Left ventricle myocardium inferior (tissue), 1 donor: ENCODE data around the gene NXF1. TPM values are rescaled to one million over a fixed set of nuclear protein-coding genes. Genes with fewer than 3 reads are reported as not detected.

Source experiments
- DNase-seq: peaks from one replicate; pipeline ENCODE4 v3.0.0-alpha.2; 2020
- H3K27ac ChIP-seq: fragments of 200-600 bp; replicated peaks from 2 replicates; pipeline ENCODE4 v1.8.0; 2021
- H3K27me3 ChIP-seq: fragments of 200-600 bp; 2 replicates; pipeline ENCODE4 v1.8.0; 2021; ENCODE audit warnings: low read depth
- H3K36me3 ChIP-seq: fragments of 200-600 bp; 2 replicates; pipeline ENCODE4 v1.8.0; 2021
- H3K4me1 ChIP-seq: fragments of 200-600 bp; 2 replicates; pipeline ENCODE4 v1.8.0; 2021
- H3K4me3 ChIP-seq: fragments of 200-600 bp; 2 replicates; pipeline ENCODE4 v1.8.0; 2021; ENCODE audit warnings: mild to moderate bottlenecking, moderate library complexity
- H3K9me3 ChIP-seq: fragments of 200-600 bp; replicated peaks from 2 replicates; pipeline ENCODE4 v1.8.0; 2021
- intact Hi-C: fragments of 100-400 bp; cut with micrococcal nuclease; formaldehyde crosslinking; loops from one replicate; pipeline ENCODE4 v1.11.0; 2022
- long read RNA-seq: library from polyadenylated mRNA; unstranded; transcript quantifications from one replicate; pipeline ENCODE4 v2.0.0, GENCODE V29; 2021
- total RNA-seq: library from RNA; stranded (reverse); fragmentation: NEBNext Ultra II Directional; extraction: Animal tissue kit (Norgen Biotek cat#: 25700); gene quantifications from one replicate; pipeline ENCODE4 v1.2.1, GENCODE V29; 2021
- TF ChIP-seq, protein P1 (sequence below): fragments of 200-600 bp; IDR thresholded peaks from 2 replicates; pipeline ENCODE4 v1.8.0; 2021; ENCODE audit warnings: antibody characterized with exemption, mild to moderate bottlenecking, borderline replicate concordance
- donor health status: DM: no; HTN: yes; CAD: no; lungs with severe emphysema.

The NXF1 gene
- total RNA-seq, result 43.2 TPM
- long read RNA-seq, full-length matches to known transcripts, result 24 of 41 reads
- long read RNA-seq, partial matches to known transcripts, result 12 of 41 reads
- long read RNA-seq, other reads (novel, unspliced or antisense), result 5 of 41 reads

GRCh38 chr11:62805076-62805892, at the start of gene NXF1:
TSS of gene NXF1 (minus strand) at chr11:62805440. CDS start at chr11:62805356, 84 bp downstream.
- peak within 1 kb of the TSS; percentile 83 for H3K4me3 ChIP-seq
- H3K9me3 ChIP-seq, result no peaks in the 10 kb centered on the region
- no peaks in the 10 kb centered on the region for H3K27me3 ChIP-seq
- H3K4me1 ChIP-seq, result peaks cover 42% of the 10 kb centered on the region
- peaks cover 40% of the 10 kb centered on the region for H3K36me3 ChIP-seq
- intact Hi-C loops, result no loop called here
- peak within 1 kb of the TSS; percentile 91 for H3K27ac ChIP-seq
- peak; percentile 95 for DNase-seq
- TF ChIP-seq, protein P1, sequence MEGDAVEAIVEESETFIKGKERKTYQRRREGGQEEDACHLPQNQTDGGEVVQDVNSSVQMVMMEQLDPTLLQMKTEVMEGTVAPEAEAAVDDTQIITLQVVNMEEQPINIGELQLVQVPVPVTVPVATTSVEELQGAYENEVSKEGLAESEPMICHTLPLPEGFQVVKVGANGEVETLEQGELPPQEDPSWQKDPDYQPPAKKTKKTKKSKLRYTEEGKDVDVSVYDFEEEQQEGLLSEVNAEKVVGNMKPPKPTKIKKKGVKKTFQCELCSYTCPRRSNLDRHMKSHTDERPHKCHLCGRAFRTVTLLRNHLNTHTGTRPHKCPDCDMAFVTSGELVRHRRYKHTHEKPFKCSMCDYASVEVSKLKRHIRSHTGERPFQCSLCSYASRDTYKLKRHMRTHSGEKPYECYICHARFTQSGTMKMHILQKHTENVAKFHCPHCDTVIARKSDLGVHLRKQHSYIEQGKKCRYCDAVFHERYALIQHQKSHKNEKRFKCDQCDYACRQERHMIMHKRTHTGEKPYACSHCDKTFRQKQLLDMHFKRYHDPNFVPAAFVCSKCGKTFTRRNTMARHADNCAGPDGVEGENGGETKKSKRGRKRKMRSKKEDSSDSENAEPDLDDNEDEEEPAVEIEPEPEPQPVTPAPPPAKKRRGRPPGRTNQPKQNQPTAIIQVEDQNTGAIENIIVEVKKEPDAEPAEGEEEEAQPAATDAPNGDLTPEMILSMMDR, result peak; percentile 31

DNA sequence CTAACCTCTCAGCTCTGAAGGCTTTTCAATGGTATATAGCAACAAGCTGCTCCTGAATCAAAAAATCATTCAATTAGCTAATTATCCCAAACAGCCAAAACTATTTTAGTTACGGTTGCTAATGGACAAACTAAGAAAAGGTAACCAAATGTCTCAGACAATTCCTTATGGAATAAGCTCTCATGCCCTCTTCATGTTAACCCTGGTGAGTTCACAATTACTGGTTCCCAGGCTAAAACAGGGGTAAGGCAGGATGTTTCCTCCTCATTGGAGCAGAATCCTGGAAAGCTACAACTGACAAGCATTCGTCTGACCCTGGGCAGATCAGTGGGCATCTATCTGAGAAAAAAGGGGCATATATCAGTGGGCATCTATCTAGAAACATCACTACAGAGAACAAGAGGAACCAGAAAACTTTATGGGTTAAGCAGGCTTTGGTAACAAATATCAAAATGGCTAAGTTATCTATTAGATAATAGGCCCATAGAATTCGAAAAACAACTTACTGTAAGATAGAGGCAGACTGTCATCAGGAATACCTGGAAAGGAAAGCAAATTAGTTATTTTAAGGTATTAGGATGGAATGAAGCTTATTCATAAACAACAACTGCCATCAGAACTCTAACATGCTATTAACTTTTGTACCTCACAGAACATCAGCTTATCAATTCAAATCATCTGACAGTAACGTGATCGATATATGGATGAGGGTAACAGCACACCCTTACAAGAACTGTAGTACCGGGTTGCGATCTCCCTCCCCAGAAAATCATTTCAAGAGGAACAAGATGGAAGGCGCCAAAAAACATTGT, 49.0 kb upstream of the NXF1 start:
- Histone ChIP-seq H3K9me3 (no peaks in the 10 kb centered on the region), H3K4me3 (peak overlapping the region; percentile 94), H3K36me3 (peaks cover 33% of the 10 kb centered on the region), H3K4me1 (peaks cover 44% of the 10 kb centered on the region), H3K27me3 (no peaks in the 10 kb centered on the region), H3K27ac (peak overlapping the region; percentile 88)
- no peak for DNase-seq
- TF ChIP-seq, protein P1, result no peak
- intact Hi-C loops, result no loop called here

GRCh38 chr11:62853279-62853965, 48.2 kb upstream of the NXF1 start:
- peak overlapping the region; percentile 94 for H3K4me3 ChIP-seq
- peaks cover 33% of the 10 kb centered on the region for H3K36me3 ChIP-seq
- no peaks in the 10 kb centered on the region for H3K9me3 ChIP-seq
- H3K27ac ChIP-seq, result peak overlapping the region; percentile 88
- no peak for DNase-seq
- peaks cover 44% of the 10 kb centered on the region for H3K4me1 ChIP-seq
- intact Hi-C loops, result no loop called here
- H3K27me3 ChIP-seq, result no peaks in the 10 kb centered on the region
- TF ChIP-seq, protein P1, result no peak

DNA sequence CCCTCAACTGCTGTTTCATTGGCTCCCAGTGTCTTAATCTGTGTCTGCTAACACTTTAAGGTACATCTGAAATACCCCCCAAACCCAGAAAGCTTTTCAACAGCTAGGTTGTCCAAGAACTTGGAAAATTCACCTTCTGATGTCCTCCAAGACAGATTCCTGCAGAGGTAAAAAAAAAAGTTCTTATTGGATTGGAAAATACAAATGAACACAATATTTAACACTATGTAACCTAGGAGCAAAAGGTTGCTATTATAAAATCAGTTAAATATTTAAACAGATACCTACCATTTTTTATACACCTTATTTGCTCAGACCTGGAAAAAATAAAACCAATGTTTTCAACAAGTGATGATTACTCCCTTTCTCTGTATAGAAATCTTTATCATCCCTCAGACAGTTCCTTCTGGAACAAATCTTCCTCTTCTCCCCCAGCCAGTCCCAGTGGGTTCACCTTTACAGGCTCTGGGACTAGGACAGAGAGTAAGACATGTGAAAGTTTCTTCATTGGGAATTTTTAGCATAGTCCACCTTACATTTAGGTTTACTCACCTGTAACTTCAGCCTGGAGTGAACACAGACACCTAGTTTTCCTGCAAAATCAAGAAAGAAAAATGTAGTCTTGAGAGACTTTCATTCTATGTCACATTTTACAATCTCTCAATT, 47.4 kb upstream of the NXF1 start:
- intact Hi-C loops, result no loop called here
- TF ChIP-seq, protein P1, result no peak
- Histone ChIP-seq H3K9me3 (no peaks in the 10 kb centered on the region), H3K4me3 (no peak overlapping the region), H3K27ac (no peak overlapping the region), H3K4me1 (peaks cover 44% of the 10 kb centered on the region), H3K27me3 (no peaks in the 10 kb centered on the region), H3K36me3 (peaks cover 33% of the 10 kb centered on the region)
- no peak for DNase-seq
